Stomach (tissue), 9 donors: ENCODE measurements around the gene SEMA5A. TPM values are rescaled to one million over a fixed set of nuclear protein-coding genes. Genes with fewer than 3 reads are reported as not detected.

Source experiments
- DNase-seq, 2 donors: peaks; one replicate each; pipeline versions ENCODE4 v3.0.0 to v3.0.0-alpha.2; 2013 to 2019
- H3K27ac ChIP-seq, 5 donors: fragments of 200-600 bp in 4 of 5; sonication (generic) in 4 of 5; one replicate each; pipeline ENCODE4 v1.5.1; 2013 to 2019; ENCODE audit warnings: mild to moderate bottlenecking in 1 of 5, moderate library complexity in 1 of 5
- H3K27me3 ChIP-seq, 3 donors: fragments of 200-600 bp; sonication (generic); one replicate each; pipeline ENCODE4 v1.5.1; 2017 to 2019; ENCODE audit warnings: mixed run types in 1 of 3
- H3K36me3 ChIP-seq, 4 donors: fragments of 200-600 bp; sonication (generic); 1 replicate in 3 of 4; 2 replicates in 1 of 4; pipeline ENCODE4 v1.5.1; 2016 to 2019
- H3K4me1 ChIP-seq, 4 donors: fragments of 200-600 bp; sonication (generic); one replicate each; pipeline ENCODE4 v1.5.1; 2016 to 2019
- H3K4me3 ChIP-seq, 4 donors: fragments of 200-600 bp; sonication (generic) in 3 of 4; one replicate each; pipeline ENCODE4 v1.5.1; 2016 to 2019; ENCODE audit warnings: mild to moderate bottlenecking in 1 of 4
- H3K9me3 ChIP-seq, 4 donors: fragments of 200-600 bp; sonication (generic); one replicate each; pipeline ENCODE4 v1.5.1; 2016 to 2019
- CTCF ChIP-seq, 7 experiments: fragments of 450-650 bp in 4 of 7; fragments of 200-600 bp in 3 of 7; sonication (generic) in 3 of 7; IDR thresholded peaks; one replicate each; pipeline ENCODE4 v1.5.1; 2016 to 2019; ENCODE audit warnings: antibody characterized with exemption in 7 of 7, control low read depth in 2 of 7, mild to moderate bottlenecking in 1 of 7
- EP300 ChIP-seq: sonication (generic); formaldehyde crosslinking; IDR thresholded peaks from one replicate; pipeline ENCODE4 v1.6.1; 2017; ENCODE audit warnings: antibody characterized with exemption
- POLR2A ChIP-seq, 4 donors: fragments of 450-650 bp; IDR thresholded peaks; one replicate each; pipeline ENCODE4 v1.6.1; 2016; ENCODE audit warnings: antibody characterized with exemption in 4 of 4, control low read depth in 2 of 4, mild to moderate bottlenecking in 1 of 4, moderate library complexity in 1 of 4
- POLR2AphosphoS5 ChIP-seq, 3 donors: sonication (generic); formaldehyde crosslinking; IDR thresholded peaks; one replicate each; pipeline ENCODE4 v1.6.1; 2016; ENCODE audit warnings: antibody characterized with exemption in 3 of 3
- WGBS, 5 donors: extraction: QIAGEN DNeasy Blood & Tissue Kit in 3 of 5; methylation state at CpG; one replicate each; pipeline versions ENCODE4 v1.1.5 to v1.1.7; 2013 to 2018; 5-methylcytosine and 5-hydroxymethylcytosine counted together
- intact Hi-C: fragments of 100-400 bp; cut with DNase I; formaldehyde crosslinking; loops from one replicate; pipeline ENCODE4 v1.15.1; 2023; ENCODE audit warnings: low total_unique reads
- polyA plus RNA-seq, 3 donors: library from polyadenylated mRNA; stranded (reverse); fragments of 200-250 nt; gene quantifications; one replicate each; pipeline ENCODE4 v1.2.3, GENCODE V29; 2013
- total RNA-seq, 5 donors: library from RNA; depleted of rRNA; stranded (reverse); fragments of >200 nt; gene quantifications; one replicate each; pipeline versions ENCODE4 v1.1.0 to v1.2.3, GENCODE V29; 2014 to 2016
- donor health status: healthy with polysubstance abuse.
- donor health status: Bipolar disorder and iron deficiency.
- donor health status: healthy.

Gene SEMA5A
- total and polyA plus RNA-seq, 8 donors = 0.62 to 26.4 (median 3.2) TPM

GRCh38 chr5:9115093-9115492 is 430.8 kb downstream of the SEMA5A start:
- no peaks in the 10 kb centered on the region for H3K27me3 ChIP-seq
- intact Hi-C loops = no loop called here
- H3K4me1 ChIP-seq = no peaks in the 10 kb centered on the region
- WGBS, 5 donors = 34 to 50% (median 50%) methylated on average over 1 of the region's 1 CpG
- H3K36me3 ChIP-seq = no peaks in the 10 kb centered on the region
- no peak for DNase-seq
- no peak overlapping the region for H3K4me3 ChIP-seq
- TF ChIP-seq POLR2AphosphoS5 (IDR thresholded peaks at IDR 0.05) (no peak), EP300 (no peak), CTCF (IDR thresholded peaks at IDR 0.05) (no peak), POLR2A (IDR thresholded peaks at IDR 0.05) (no peak)
- H3K9me3 ChIP-seq = no peaks in the 10 kb centered on the region
- H3K27ac ChIP-seq = no peak overlapping the region

GRCh38 chr5:9112520-9113291 is 433.2 kb downstream of the SEMA5A start:
- H3K9me3 ChIP-seq = no peaks in the 10 kb centered on the region
- WGBS, 5 donors = 73 to 87% (median 84%) methylated on average over 4 of the region's 4 CpGs
- no peaks in the 10 kb centered on the region for H3K4me1 ChIP-seq
- no peaks in the 10 kb centered on the region for H3K36me3 ChIP-seq
- H3K27me3 ChIP-seq = no peaks in the 10 kb centered on the region
- no peak for DNase-seq
- TF ChIP-seq POLR2A (IDR thresholded peaks at IDR 0.05) = no peak
- no peak for TF ChIP-seq EP300
- no peak overlapping the region for H3K4me3 ChIP-seq
- no peak overlapping the region for H3K27ac ChIP-seq
- intact Hi-C loops = no loop called here

- TF ChIP-seq POLR2AphosphoS5 (IDR thresholded peaks at IDR 0.05) (no peak), EP300 (no peak), CTCF (IDR thresholded peaks at IDR 0.05) (no peak), POLR2A (IDR thresholded peaks at IDR 0.05) (no peak)
- 79 to 90% (median 86%) methylated on average over 6 of the region's 6 CpGs for WGBS, 5 donors
Measured at GRCh38 chr5:9108162-9108561, 437.7 kb downstream of the SEMA5A start.

GRCh38 chr5:9105851-9106250 is 440.0 kb downstream of the SEMA5A start:
- Histone ChIP-seq H3K4me1 (no peaks in the 10 kb centered on the region), H3K9me3 (no peaks in the 10 kb centered on the region), H3K36me3 (no peaks in the 10 kb centered on the region), H3K4me3 (no peak overlapping the region), H3K27ac (no peak overlapping the region), H3K27me3 (no peaks in the 10 kb centered on the region)
- DNase-seq = no peak
- TF ChIP-seq POLR2A (IDR thresholded peaks at IDR 0.05) = no peak
- no peak for TF ChIP-seq CTCF (IDR thresholded peaks at IDR 0.05)
- TF ChIP-seq EP300 = no peak
- TF ChIP-seq POLR2AphosphoS5 (IDR thresholded peaks at IDR 0.05) = no peak
- intact Hi-C loops = no loop called here
- WGBS, 5 donors = 62 to 78% (median 71%) methylated on average over 3 of the region's 3 CpGs

More at GRCh38 chr5:9108162-9108561, 437.7 kb downstream of the SEMA5A start:
- Histone ChIP-seq H3K36me3 (no peaks in the 10 kb centered on the region), H3K9me3 (no peaks in the 10 kb centered on the region), H3K4me3 (no peak overlapping the region), H3K27me3 (no peaks in the 10 kb centered on the region), H3K4me1 (no peaks in the 10 kb centered on the region), H3K27ac (no peak overlapping the region)
- no peak for DNase-seq
- intact Hi-C loops = no loop called here
